ENCODE measurements around the gene VAMP7. TPM values are rescaled to one million over a fixed set of nuclear protein-coding genes. Genes with fewer than 3 reads are reported as not detected.
A peak's percentile ranks its signal among the peaks of the same experiment; 100 is the strongest.
"Not testable (repeated sequence)": the region's sequence is repeated elsewhere in the genome, so short reads cannot be mapped to it uniquely, and the experiment has no call there.

The VAMP7 gene
- 10 to 100 TPM; 20.0 to 37.4 TPM for total RNA-seq
- 27.6 to 38.7 reads per million in 2 donors for total RNA-seq

GRCh38 chrX:155881158-155881993 is at the start of gene VAMP7:
TSS of gene VAMP7 (plus strand) at chrX:155881345. CDS start at chrX:155889467, 8,122 bp downstream.
- peaks cover 7% of the 10 kb centered on the region for H3K4me1 Mint-ChIP-seq
- H3K4me3 Mint-ChIP-seq, result peak within 1 kb of the TSS; percentile 72
- peak; percentile 54 to 69 (median 57) for DNase-seq
- H3K9me3 ChIP-seq (ENCODE audit: control insufficient read depth, low read length, poor library complexity, severe bottlenecking), result no peaks in the 10 kb centered on the region
- H3K27ac Mint-ChIP-seq, result peak within 1 kb of the TSS; percentile 68
- no peaks in the 10 kb centered on the region for H3K27me3 Mint-ChIP-seq
- no peaks in the 10 kb centered on the region for H3K36me3 Mint-ChIP-seq (ENCODE audit: low read depth)
- peak; percentile 99 for ATAC-seq

- no peaks in the 10 kb centered on the region for H3K4me1 Mint-ChIP-seq
- no peak for DNase-seq
- no peaks in the 10 kb centered on the region for H3K27me3 Mint-ChIP-seq
- H3K36me3 Mint-ChIP-seq (ENCODE audit: low read depth), result no peaks in the 10 kb centered on the region
- H3K27ac Mint-ChIP-seq, result no peak overlapping the region
- ATAC-seq, result no peak
- H3K4me3 Mint-ChIP-seq, result no peak overlapping the region
- no peaks in the 10 kb centered on the region for H3K9me3 ChIP-seq (ENCODE audit: control insufficient read depth, low read length, poor library complexity, severe bottlenecking)
These were observed 39.9 kb upstream of the VAMP7 start for GRCh38 chrX:155841232-155841631.

GRCh38 chrX:155851786-155852185 is 29.4 kb upstream of the VAMP7 start:
- not testable (repeated sequence) for H3K4me1 Mint-ChIP-seq; H3K9me3 ChIP-seq (ENCODE audit: control insufficient read depth, low read length, poor library complexity, severe bottlenecking); H3K36me3 Mint-ChIP-seq (ENCODE audit: low read depth); H3K4me3 Mint-ChIP-seq; H3K27me3 Mint-ChIP-seq; DNase-seq; ATAC-seq; H3K27ac Mint-ChIP-seq

GRCh38 chrX:155857561-155857960 is 23.6 kb upstream of the VAMP7 start:
- no peaks in the 10 kb centered on the region for H3K36me3 Mint-ChIP-seq (ENCODE audit: low read depth)
- no peak overlapping the region for H3K27ac Mint-ChIP-seq
- no peak overlapping the region for H3K4me3 Mint-ChIP-seq
- no peak for ATAC-seq
- H3K4me1 Mint-ChIP-seq, result no peaks in the 10 kb centered on the region
- no peaks in the 10 kb centered on the region for H3K9me3 ChIP-seq (ENCODE audit: control insufficient read depth, low read length, poor library complexity, severe bottlenecking)
- H3K27me3 Mint-ChIP-seq, result peaks cover 7% of the 10 kb centered on the region
- DNase-seq, result no peak

GRCh38 chrX:155864655-155865054 is 16.5 kb upstream of the VAMP7 start:
- DNase-seq (no peak), ATAC-seq (no peak)
- peaks cover 7% of the 10 kb centered on the region for H3K27me3 Mint-ChIP-seq
- no peak overlapping the region for H3K27ac Mint-ChIP-seq
- H3K4me1 Mint-ChIP-seq, result no peaks in the 10 kb centered on the region
- no peaks in the 10 kb centered on the region for H3K9me3 ChIP-seq (ENCODE audit: control insufficient read depth, low read length, poor library complexity, severe bottlenecking)
- H3K36me3 Mint-ChIP-seq (ENCODE audit: low read depth), result no peaks in the 10 kb centered on the region
- H3K4me3 Mint-ChIP-seq, result no peak overlapping the region

GRCh38 chrX:155865193-155865592 is 16.0 kb upstream of the VAMP7 start:
- DNase-seq (no peak), ATAC-seq (no peak)
- peaks cover 7% of the 10 kb centered on the region for H3K27me3 Mint-ChIP-seq
- H3K27ac Mint-ChIP-seq, result no peak overlapping the region
- H3K4me3 Mint-ChIP-seq, result no peak overlapping the region
- H3K36me3 Mint-ChIP-seq (ENCODE audit: low read depth), result no peaks in the 10 kb centered on the region
- no peaks in the 10 kb centered on the region for H3K4me1 Mint-ChIP-seq
- no peaks in the 10 kb centered on the region for H3K9me3 ChIP-seq (ENCODE audit: control insufficient read depth, low read length, poor library complexity, severe bottlenecking)

GRCh38 chrX:155867821-155868220 is 13.3 kb upstream of the VAMP7 start:
- H3K4me3 Mint-ChIP-seq, result no peak overlapping the region
- no peak overlapping the region for H3K27ac Mint-ChIP-seq
- no peak for ATAC-seq
- no peaks in the 10 kb centered on the region for H3K9me3 ChIP-seq (ENCODE audit: control insufficient read depth, low read length, poor library complexity, severe bottlenecking)
- no peaks in the 10 kb centered on the region for H3K36me3 Mint-ChIP-seq (ENCODE audit: low read depth)
- no peak for DNase-seq
- no peaks in the 10 kb centered on the region for H3K4me1 Mint-ChIP-seq
- peaks cover 7% of the 10 kb centered on the region for H3K27me3 Mint-ChIP-seq

GRCh38 chrX:155870958-155871357 is 10.2 kb upstream of the VAMP7 start:
- H3K36me3 Mint-ChIP-seq (ENCODE audit: low read depth), result no peaks in the 10 kb centered on the region
- no peak for ATAC-seq

GRCh38 chrX:155871934-155872333 is 9.2 kb upstream of the VAMP7 start:
- no peak for ATAC-seq
- no peaks in the 10 kb centered on the region for H3K4me1 Mint-ChIP-seq
- H3K4me3 Mint-ChIP-seq, result no peak overlapping the region

More at GRCh38 chrX:155870958-155871357, 10.2 kb upstream of the VAMP7 start:
- Mint-ChIP-seq H3K4me3 (no peak overlapping the region), H3K27me3 (peaks cover 20% of the 10 kb centered on the region), H3K4me1 (no peaks in the 10 kb centered on the region), H3K27ac (no peak overlapping the region)
- no peaks in the 10 kb centered on the region for H3K9me3 ChIP-seq (ENCODE audit: control insufficient read depth, low read length, poor library complexity, severe bottlenecking)
- no peak for DNase-seq

GRCh38 chrX:155873188-155873587 is 8.0 kb upstream of the VAMP7 start:
- Mint-ChIP-seq H3K27me3 (peaks cover 20% of the 10 kb centered on the region), H3K4me3 (no peak overlapping the region), H3K4me1 (no peaks in the 10 kb centered on the region), H3K36me3 (ENCODE audit: low read depth) (no peaks in the 10 kb centered on the region), H3K27ac (no peak overlapping the region)
- H3K9me3 ChIP-seq (ENCODE audit: control insufficient read depth, low read length, poor library complexity, severe bottlenecking), result no peaks in the 10 kb centered on the region
- DNase-seq (no peak), ATAC-seq (no peak)

More at GRCh38 chrX:155871934-155872333, 9.2 kb upstream of the VAMP7 start:
- no peaks in the 10 kb centered on the region for H3K9me3 ChIP-seq (ENCODE audit: control insufficient read depth, low read length, poor library complexity, severe bottlenecking)
- no peak overlapping the region for H3K27ac Mint-ChIP-seq
- no peak for DNase-seq
- H3K36me3 Mint-ChIP-seq (ENCODE audit: low read depth), result no peaks in the 10 kb centered on the region
- peaks cover 20% of the 10 kb centered on the region for H3K27me3 Mint-ChIP-seq

GRCh38 chrX:155874571-155875244 is 6.4 kb upstream of the VAMP7 start:
- H3K4me3 Mint-ChIP-seq, result peak overlapping the region; percentile 10

GRCh38 chrX:155876704-155877103 is 4.4 kb upstream of the VAMP7 start:
- no peaks in the 10 kb centered on the region for H3K9me3 ChIP-seq (ENCODE audit: control insufficient read depth, low read length, poor library complexity, severe bottlenecking)
- no peaks in the 10 kb centered on the region for H3K36me3 Mint-ChIP-seq (ENCODE audit: low read depth)
- DNase-seq (no peak), ATAC-seq (no peak)
- peaks cover 20% of the 10 kb centered on the region for H3K27me3 Mint-ChIP-seq
- peaks cover 1% of the 10 kb centered on the region for H3K4me1 Mint-ChIP-seq
- no peak overlapping the region for H3K4me3 Mint-ChIP-seq
- H3K27ac Mint-ChIP-seq, result no peak overlapping the region

More at GRCh38 chrX:155874571-155875244, 6.4 kb upstream of the VAMP7 start:
- no peak for DNase-seq
- no peak for ATAC-seq
- H3K36me3 Mint-ChIP-seq (ENCODE audit: low read depth), result no peaks in the 10 kb centered on the region
- H3K27ac Mint-ChIP-seq, result no peak overlapping the region
- no peaks in the 10 kb centered on the region for H3K9me3 ChIP-seq (ENCODE audit: control insufficient read depth, low read length, poor library complexity, severe bottlenecking)
- H3K27me3 Mint-ChIP-seq, result peaks cover 20% of the 10 kb centered on the region
- no peaks in the 10 kb centered on the region for H3K4me1 Mint-ChIP-seq

- Mint-ChIP-seq H3K27ac (no peak overlapping the region), H3K4me3 (no peak overlapping the region), H3K27me3 (peaks cover 20% of the 10 kb centered on the region), H3K4me1 (peaks cover 3% of the 10 kb centered on the region), H3K36me3 (ENCODE audit: low read depth) (no peaks in the 10 kb centered on the region)
- DNase-seq (no peak), ATAC-seq (no peak)
- no peaks in the 10 kb centered on the region for H3K9me3 ChIP-seq (ENCODE audit: control insufficient read depth, low read length, poor library complexity, severe bottlenecking)
These were observed 3.9 kb upstream of the VAMP7 start for GRCh38 chrX:155877288-155877687.
